ENCODE measurements around the gene MIDN.

MIDN gene

DNA sequence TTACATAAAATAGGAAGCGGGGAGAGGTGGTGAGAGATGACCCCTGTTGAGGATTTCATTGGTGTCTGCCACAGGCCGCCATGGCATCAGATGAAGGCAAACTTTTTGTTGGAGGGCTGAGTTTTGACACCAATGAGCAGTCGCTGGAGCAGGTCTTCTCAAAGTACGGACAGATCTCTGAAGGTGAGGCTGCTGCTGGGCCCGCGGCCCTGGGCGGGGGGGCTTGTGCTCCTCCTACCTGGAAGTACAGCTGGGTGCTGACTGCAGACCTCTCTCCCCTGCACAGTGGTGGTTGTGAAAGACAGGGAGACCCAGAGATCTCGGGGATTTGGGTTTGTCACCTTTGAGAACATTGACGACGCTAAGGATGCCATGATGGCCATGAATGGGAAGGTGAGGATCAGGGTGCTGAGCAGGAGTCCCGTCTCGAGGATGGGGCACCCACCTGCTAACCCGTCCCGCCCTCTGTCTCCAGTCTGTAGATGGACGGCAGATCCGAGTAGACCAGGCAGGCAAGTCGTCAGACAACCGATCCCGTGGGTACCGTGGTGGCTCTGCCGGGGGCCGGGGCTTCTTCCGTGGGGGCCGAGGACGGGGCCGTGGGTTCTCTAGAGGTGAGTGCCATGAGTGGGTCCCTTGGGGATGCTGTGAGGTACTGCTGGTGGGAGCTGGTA is 22.6 kb downstream of the MIDN start:
- DNase-seq, result no peak

- no peak for DNase-seq
These were observed 23.4 kb downstream of the MIDN start for GRCh38 chr19:1271528-1272422.

- DNase-seq, result no peak
These were observed 24.3 kb downstream of the MIDN start for GRCh38 chr19:1272423-1273262.

GRCh38 chr19:1273263-1274041 is 25.1 kb downstream of the MIDN start:
- DNase-seq, result no peak

- DNase-seq, result no peak
These were observed 25.9 kb downstream of the MIDN start for GRCh38 chr19:1274081-1274851.

GRCh38 chr19:1274852-1275259 is 26.5 kb downstream of the MIDN start:
- DNase-seq, result no peak

GRCh38 chr19:1275260-1275975 is 27.0 kb downstream of the MIDN start, which contains the start of gene FAM174C:
Gene FAM174C, plus strand, starts transcription at chr19:1275530. Its CDS starts 20 bp downstream, at chr19:1275550.
- peak; percentile 95 to 98 for DNase-seq

DNA sequence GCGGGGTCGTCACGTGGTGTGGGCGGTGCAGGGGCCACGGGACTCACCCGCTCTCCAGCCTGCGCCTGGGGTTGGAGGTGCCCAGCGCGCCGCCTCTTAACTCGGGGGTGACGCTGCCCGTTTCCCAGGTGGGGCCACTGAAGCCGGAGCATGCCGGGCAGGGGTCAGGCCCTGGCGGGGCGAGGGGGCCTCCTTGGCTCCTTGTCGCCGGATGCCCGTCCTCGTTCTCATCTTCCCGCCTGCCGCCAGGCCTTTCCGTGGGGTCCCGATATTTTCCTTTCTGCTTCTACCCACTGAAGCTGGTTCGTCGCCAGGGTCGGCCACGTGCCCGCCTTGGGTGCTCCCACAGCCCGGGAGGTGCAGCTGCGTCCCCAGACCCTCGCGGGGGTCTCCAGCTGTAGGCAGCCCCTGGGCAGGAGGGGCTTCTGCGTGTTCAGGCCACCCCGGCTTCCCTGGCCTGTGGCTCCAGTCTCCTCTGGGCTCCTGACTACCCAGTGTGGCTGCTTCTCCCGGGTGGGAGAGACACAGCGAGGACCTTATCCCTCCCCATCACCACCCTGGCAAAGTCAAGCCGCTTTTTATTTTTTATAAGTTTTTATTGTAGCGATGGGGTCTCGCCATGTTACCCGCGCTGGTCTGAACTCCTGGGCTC is 27.7 kb downstream of the MIDN start:
- no peak for DNase-seq

- peak in 1 of 2 donors; percentile 52 for DNase-seq
These were observed 28.2 kb downstream of the MIDN start for GRCh38 chr19:1276628-1277022.

- DNase-seq, result no peak
These were observed 28.7 kb downstream of the MIDN start for GRCh38 chr19:1277061-1277460.

DNA sequence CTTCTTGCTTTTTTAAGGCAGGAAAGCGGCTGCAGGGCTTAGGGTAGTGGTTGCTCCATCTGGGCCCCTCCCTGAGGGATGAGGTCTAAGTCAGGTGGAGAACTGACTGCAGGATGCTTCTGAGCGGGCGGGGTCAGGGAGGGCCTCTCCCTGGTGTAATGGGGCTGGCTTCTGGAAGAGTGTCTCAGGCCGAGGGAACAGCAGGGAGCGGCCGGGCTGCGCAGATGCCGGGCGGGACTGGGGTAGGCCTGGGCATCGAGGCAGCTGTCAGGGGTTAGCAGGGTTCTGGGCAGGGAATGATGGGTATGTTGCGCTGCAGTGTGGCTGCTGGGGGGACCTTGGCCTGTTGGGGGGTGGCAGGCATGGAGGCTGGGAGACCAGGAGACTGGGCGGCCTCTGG is 29.7 kb downstream of the MIDN start:
- no peak for DNase-seq

DNA sequence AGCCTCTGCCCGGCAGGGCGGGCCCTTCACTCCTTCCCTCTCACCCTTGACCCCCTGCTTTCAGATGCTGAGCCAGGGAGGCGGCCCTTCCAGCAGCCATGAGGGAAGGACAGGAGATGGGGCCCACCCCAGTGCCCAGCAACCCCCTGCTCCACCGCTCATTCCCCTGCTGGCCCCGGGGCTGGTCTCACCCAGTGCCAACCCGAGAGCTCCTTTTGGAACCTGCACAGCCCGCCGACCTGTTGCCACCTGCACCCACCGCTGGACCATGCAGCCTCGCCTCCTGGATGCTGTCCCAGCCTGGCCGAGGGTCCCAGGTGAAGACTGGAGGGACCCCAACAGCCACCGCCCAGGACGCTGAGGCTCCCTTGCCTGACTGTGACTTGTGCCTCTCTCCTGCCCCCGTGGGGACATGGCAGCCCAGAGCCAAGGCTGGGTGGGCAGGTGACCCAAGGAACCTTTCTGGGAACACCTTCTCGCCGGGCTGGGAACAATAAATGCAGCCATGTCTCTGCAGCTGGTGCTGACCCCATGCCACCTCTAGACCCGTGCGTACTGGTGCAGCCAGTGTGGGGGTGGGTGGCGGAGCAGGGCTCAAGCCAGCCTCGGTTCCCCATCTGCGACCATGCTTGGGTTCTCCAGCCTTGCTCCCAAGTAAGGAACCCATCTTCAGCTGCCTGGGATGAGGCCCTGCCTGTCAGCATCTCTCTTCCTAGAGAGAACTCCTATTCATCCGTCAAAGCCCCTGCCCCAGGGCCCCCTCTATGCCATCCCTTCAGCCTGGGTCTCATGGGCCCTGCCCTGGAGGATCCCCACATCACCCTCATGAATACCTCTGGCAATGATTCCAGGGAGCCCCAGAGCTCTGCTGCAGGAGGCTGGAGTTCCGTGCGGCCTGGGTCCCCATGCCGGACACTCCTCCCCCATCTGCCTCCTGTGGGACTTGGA is 30.6 kb downstream of the MIDN start:
- no peak for DNase-seq

GRCh38 chr19:1279782-1280341 is 31.5 kb downstream of the MIDN start:
- peak; percentile 82 to 85 for DNase-seq

DNA sequence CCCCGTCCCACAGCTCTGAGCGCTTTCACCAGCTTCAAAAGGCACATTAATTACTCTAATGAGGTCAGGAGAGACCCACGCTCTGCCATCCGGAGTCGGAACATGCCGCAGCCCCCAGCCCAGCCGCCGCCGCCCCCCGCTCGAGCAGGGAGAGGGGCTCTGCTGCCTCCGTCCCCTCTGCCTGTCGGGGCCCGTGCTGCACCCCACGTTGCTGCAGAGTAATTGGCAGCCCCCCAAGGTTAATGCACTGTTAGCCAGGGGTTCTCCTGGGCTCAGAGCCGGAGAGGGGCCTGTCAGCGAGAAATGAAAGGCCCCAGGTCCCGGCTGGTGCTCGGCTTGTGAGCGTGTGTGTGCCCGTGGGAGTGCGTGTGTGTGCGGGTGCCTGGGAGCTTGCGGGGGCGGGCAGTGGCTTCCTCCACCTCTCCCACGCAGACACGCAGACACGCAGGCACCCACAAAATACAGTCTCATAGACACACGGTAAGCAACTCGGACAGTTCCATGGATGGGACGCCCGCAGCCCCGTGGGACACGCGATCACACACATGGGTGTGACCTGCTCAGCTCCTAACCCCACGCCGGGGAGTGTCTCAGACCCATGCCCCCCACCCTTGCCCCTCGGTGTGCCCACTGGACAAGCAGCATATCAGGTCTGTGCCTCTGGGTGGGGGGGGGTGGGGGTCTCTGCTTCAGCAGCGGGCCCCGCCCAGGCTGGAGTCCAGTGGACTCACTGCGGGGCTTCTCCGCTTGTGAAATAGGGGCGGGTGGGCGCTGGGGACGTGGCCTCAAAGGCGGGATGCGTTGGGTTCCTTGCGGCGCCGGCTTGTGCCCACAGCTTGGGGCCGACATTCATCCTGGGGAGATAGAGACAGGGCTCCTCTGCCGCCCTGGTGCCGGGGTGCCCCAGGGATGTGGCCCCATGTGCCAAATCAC is 32.5 kb downstream of the MIDN start:
- no peak for DNase-seq

DNA sequence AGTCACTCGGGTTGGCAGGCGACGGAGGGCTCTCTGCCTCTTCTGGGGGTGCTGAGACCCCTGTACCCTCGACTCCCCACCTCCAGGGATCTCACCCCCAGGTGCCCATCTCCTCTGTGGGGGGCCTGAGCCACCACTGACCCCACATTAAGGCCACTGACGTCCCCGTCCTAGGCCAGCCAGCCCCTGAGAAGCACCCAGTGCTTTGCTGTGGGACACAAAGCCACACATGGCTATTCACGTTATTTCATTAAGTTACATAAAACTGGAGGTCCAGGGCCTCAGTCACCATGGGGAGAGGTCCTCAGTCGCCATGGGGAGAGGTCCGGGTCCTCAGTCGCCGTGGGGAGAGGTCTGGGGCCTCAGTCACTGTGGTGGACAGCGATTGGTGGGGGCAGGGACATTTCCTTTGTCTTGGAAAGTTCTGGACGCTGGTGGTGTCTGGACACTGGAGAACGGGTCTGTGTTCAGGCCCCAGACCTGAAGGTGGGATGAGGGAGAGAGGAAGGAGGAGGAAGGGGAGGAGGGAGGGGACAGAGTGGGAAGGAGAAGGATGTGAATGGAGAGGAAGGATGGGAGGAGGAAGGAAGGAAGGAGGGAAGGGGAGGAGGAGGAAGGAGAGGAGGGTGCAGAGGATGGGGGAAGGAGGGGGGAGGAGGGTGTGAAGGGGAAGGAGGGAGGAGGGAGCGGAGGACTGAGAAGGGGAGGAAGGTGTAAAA is 33.3 kb downstream of the MIDN start:
- no peak for DNase-seq

- no peak for DNase-seq
These were observed 34.3 kb downstream of the MIDN start for GRCh38 chr19:1282588-1283206.

Data from stimulated activated CD4-positive, alpha-beta T cell treated with anti-CD3 and anti-CD28 coated beads, Interleukin-2, amount 100 ng/mL, for 24 hours (primary cell).